ENCODE measurements around the gene TFCP2L1.

Gene TFCP2L1

GRCh38 chr2:121189011-121189410 lies 96.0 kb downstream of the TFCP2L1 start:
- H3K4me3 ChIP-seq (ENCODE audit: low read length) = no peak overlapping the region
- peak; percentile 77 for DNase-seq (ENCODE audit: low read depth, low spot score)

GRCh38 chr2:121187982-121188411 lies 97.0 kb downstream of the TFCP2L1 start:
- H3K4me3 ChIP-seq (ENCODE audit: low read length) = no peak overlapping the region
- no peak for DNase-seq (ENCODE audit: low read depth, low spot score)

- no peak for DNase-seq (ENCODE audit: low read depth, low spot score)
These were observed 97.5 kb downstream of the TFCP2L1 start for GRCh38 chr2:121187351-121187981.

GRCh38 chr2:121186261-121186660 lies 98.7 kb downstream of the TFCP2L1 start:
- H3K4me3 ChIP-seq (ENCODE audit: low read length) = no peak overlapping the region
- no peak for DNase-seq (ENCODE audit: low read depth, low spot score)

More at GRCh38 chr2:121187351-121187981, 97.5 kb downstream of the TFCP2L1 start:
- H3K4me3 ChIP-seq (ENCODE audit: low read length) = no peak overlapping the region

GRCh38 chr2:121185571-121186074 lies 99.4 kb downstream of the TFCP2L1 start:
- H3K4me3 ChIP-seq (ENCODE audit: low read length) = no peak overlapping the region
- no peak for DNase-seq (ENCODE audit: low read depth, low spot score)

- no peak for DNase-seq (ENCODE audit: low read depth, low spot score)
- H3K4me3 ChIP-seq (ENCODE audit: low read length) = no peak overlapping the region
These were observed 99.9 kb downstream of the TFCP2L1 start for GRCh38 chr2:121185111-121185510.

GRCh38 chr2:121184248-121184862 lies 100.6 kb downstream of the TFCP2L1 start:
- H3K4me3 ChIP-seq (ENCODE audit: low read length) = no peak overlapping the region
- DNase-seq (ENCODE audit: low read depth, low spot score) = no peak

- H3K4me3 ChIP-seq (ENCODE audit: low read length) = no peak overlapping the region
- no peak for DNase-seq (ENCODE audit: low read depth, low spot score)
These were observed 102.5 kb downstream of the TFCP2L1 start for GRCh38 chr2:121182520-121182919.

- H3K4me3 ChIP-seq (ENCODE audit: low read length) = no peak overlapping the region
- DNase-seq (ENCODE audit: low read depth, low spot score) = no peak
These were observed 105.5 kb downstream of the TFCP2L1 start for GRCh38 chr2:121179467-121179866.

GRCh38 chr2:121178730-121179129 lies 106.3 kb downstream of the TFCP2L1 start:
- H3K4me3 ChIP-seq (ENCODE audit: low read length) = no peak overlapping the region
- DNase-seq (ENCODE audit: low read depth, low spot score) = no peak

GRCh38 chr2:121177896-121178295 lies 107.1 kb downstream of the TFCP2L1 start:
- peak; percentile 51 for DNase-seq (ENCODE audit: low read depth, low spot score)

GRCh38 chr2:121175326-121175725 lies 109.7 kb downstream of the TFCP2L1 start:
- H3K4me3 ChIP-seq (ENCODE audit: low read length) = no peak overlapping the region
- DNase-seq (ENCODE audit: low read depth, low spot score) = no peak

More at GRCh38 chr2:121177896-121178295, 107.1 kb downstream of the TFCP2L1 start:
- H3K4me3 ChIP-seq (ENCODE audit: low read length) = no peak overlapping the region

- no peak for DNase-seq (ENCODE audit: low read depth, low spot score)
- H3K4me3 ChIP-seq (ENCODE audit: low read length) = no peak overlapping the region
These were observed 111.2 kb downstream of the TFCP2L1 start for GRCh38 chr2:121173806-121174205.

- no peak overlapping the region for H3K4me3 ChIP-seq (ENCODE audit: low read length)
- no peak for DNase-seq (ENCODE audit: low read depth, low spot score)
These were observed 111.9 kb downstream of the TFCP2L1 start for GRCh38 chr2:121173112-121173511.

- no peak overlapping the region for H3K4me3 ChIP-seq (ENCODE audit: low read length)
- no peak for DNase-seq (ENCODE audit: low read depth, low spot score)
These were observed 112.5 kb downstream of the TFCP2L1 start for GRCh38 chr2:121172456-121172855.

- no peak overlapping the region for H3K4me3 ChIP-seq (ENCODE audit: low read length)
- DNase-seq (ENCODE audit: low read depth, low spot score) = peak; percentile 70
These were observed 113.3 kb downstream of the TFCP2L1 start for GRCh38 chr2:121171625-121172119.

GRCh38 chr2:121170577-121170976 lies 114.4 kb downstream of the TFCP2L1 start:
- DNase-seq (ENCODE audit: low read depth, low spot score) = no peak
- no peak overlapping the region for H3K4me3 ChIP-seq (ENCODE audit: low read length)

GRCh38 chr2:121167411-121167810 lies 117.6 kb downstream of the TFCP2L1 start:
- no peak overlapping the region for H3K4me3 ChIP-seq (ENCODE audit: low read length)
- DNase-seq (ENCODE audit: low read depth, low spot score) = no peak

Measured in Jurkat, Clone E6-1 (cell line).